Middle frontal gyrus (tissue), 1 donor: ENCODE results near the gene DHX15.

ENCODE experiments used
- DNase-seq: peaks from one replicate; pipeline ENCODE4 v3.0.0-alpha.2; 2015; ENCODE audit warnings: low spot score; ENCODE audit errors: extremely low spot score

Gene DHX15

GRCh38 chr4:24583451-24584210 is 723 bp downstream of the DHX15 start:
- DNase-seq, result no peak

DNA sequence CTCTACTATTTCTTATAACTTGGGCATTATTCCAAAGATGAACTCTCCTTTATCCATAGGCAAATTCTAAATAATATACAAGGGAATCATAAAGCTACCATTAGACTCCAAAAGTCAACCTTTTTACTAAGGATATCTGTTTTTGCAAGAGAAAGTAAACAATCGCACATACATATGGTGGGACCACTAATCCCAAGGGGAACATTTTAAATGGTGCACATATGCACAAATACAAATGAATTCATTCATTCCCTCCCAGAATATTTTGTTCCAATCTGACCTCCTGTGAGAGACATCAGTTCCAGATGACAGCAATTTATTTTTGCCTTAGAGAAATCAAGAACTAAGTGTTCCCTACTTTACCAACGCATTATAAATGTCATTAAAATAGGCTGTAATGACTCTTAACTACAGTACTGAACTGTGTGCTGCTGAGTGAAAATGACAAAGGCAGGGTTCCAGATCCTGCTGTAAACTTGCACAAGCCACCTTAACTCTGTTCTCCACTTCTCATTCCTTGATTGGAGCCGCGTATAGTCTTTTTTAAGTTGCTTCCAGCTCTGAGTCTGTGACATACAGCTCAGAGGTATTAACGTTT is 2.0 kb downstream of the DHX15 start:
- DNase-seq, result no peak

- no peak for DNase-seq
These were observed 6.0 kb downstream of the DHX15 start for GRCh38 chr4:24578364-24578763.

GRCh38 chr4:24576276-24576675 is 8.1 kb downstream of the DHX15 start:
- DNase-seq, result no peak

DNA sequence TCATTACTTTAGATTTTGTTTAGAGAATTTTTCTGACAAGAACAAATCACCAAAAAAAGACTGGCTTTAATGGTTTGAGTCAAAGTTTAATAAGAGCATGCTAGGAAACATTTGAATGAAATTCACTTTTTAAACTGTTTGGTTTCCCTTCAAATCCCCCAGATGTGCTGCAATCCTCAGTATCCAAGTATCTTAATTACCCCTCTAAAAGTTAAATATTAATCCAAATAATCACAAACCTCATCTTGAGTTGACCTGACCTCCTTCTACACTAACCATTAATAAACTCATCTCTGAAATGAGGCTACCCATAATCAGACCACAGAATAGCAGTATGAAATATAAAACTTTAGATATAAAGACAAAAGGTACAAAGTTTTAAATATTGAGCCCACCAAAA is 10.1 kb downstream of the DHX15 start:
- no peak for DNase-seq

DNA sequence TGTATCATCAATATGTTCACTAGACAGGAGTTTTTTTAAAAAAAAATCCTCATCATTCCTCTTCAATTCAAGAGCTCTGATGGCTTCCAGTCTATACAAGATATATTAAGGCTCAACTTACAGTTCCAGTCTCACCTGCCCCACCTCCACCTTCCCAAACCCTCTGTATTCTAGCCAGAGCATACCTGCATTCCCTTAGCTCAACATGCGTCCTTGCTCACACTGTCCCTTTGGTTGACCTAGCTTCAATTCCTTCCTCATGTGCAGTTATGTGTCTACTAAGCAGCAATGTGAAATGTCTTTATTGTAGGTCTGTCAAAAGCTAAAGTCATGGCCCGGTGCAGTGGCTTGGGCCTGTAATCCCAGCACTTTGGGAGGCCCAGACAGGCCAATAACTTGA is 10.8 kb downstream of the DHX15 start:
- no peak for DNase-seq

- DNase-seq, result no peak
These were observed 13.6 kb downstream of the DHX15 start for GRCh38 chr4:24570574-24571236.

- no peak for DNase-seq
These were observed 14.2 kb downstream of the DHX15 start for GRCh38 chr4:24570172-24570571.

DNA sequence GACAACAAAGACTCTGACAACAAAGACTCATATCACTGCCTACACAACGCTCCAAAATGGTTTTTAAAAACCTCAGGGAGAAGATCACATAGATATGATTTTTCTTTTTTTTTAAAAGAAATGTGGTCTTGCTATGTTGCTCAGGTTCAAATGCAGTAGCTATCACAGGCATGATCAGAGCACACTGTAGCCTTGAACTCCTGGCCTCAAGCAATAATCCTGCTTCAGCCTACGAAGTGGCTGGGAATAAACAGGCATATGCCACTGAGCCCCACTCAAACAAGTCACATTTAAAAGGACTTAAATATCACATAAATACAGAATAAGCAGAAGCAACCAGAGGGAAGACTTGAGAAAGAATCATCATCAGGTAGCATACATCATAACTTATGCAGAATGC is 14.7 kb downstream of the DHX15 start:
- DNase-seq, result no peak

GRCh38 chr4:24568425-24568824 is 15.9 kb downstream of the DHX15 start:
- DNase-seq, result no peak

- no peak for DNase-seq
These were observed 19.3 kb downstream of the DHX15 start for GRCh38 chr4:24565054-24565453.

GRCh38 chr4:24564488-24564887 is 19.9 kb downstream of the DHX15 start:
- DNase-seq, result no peak

DNA sequence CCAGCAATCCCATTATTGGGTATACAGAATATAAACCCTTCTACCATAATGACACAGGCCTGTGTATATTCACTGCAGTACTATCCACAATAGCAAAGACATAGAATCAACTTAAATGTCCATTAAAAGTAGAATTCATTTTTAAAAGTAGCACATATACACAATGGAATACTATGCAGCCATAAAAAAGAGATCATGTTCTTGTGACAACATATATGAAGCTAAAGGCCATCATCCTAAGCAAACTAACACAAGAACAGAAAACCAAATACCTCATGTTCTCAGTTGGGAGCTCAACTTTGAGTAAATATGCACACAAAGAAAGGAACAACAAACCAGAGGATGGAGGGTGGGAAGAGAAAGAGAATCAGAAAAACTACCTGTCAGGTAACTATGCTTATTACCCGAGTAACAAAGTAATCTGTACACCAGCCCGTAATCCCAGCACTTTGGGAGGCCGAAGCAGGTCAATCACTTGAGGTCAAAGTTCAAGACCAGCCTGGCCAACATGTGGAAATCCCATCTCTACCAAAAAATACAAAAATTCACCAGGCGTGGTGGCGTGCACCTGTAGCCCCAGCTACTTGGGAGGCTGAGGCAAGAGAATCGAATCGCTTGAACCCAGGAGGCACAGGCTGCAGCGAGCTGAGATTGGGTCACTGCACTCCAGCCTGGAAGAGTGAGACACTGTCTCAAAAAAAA is 22.8 kb downstream of the DHX15 start:
- DNase-seq, result no peak

DNA sequence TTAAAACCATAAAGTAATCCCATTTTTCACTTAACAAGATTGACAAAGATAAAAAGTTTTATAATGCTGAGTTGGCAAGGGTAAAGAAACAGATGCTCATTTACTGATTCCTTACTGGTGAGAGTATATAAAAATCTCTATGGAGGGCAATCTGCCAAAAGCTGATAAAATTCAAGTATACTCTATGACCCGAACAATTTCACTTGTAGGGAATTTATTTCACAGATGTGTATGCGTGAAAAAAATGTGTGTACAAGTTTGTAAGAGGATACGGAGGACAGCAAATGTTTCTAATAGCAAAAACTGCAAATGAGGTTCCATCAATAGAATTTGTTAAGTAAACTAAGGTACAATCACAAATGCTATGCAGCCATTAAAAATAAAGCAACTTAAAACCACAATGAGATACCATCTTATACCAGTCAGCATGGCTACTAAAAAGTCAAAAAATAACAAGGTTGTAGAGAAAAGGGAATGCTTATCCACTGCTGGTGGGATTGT is 23.4 kb downstream of the DHX15 start:
- DNase-seq, result no peak

DNA sequence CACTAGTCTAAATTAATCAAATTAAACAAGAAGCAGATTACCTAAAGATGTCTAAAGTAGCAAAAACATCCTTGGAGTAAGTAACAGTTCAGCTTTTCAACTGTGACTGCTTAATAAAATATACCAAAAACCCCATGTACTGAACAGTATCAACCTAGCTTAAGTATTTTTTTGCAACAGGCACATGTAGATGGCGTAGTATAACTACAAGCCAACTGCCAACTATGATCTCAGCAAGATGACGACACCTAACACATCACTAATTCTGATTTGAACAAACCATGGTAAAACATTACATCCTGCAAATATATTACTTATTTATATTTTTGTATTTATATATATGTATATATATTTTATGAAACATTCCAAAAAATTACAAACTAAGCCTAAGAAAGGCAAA is 24.5 kb downstream of the DHX15 start:
- DNase-seq, result no peak

DNA sequence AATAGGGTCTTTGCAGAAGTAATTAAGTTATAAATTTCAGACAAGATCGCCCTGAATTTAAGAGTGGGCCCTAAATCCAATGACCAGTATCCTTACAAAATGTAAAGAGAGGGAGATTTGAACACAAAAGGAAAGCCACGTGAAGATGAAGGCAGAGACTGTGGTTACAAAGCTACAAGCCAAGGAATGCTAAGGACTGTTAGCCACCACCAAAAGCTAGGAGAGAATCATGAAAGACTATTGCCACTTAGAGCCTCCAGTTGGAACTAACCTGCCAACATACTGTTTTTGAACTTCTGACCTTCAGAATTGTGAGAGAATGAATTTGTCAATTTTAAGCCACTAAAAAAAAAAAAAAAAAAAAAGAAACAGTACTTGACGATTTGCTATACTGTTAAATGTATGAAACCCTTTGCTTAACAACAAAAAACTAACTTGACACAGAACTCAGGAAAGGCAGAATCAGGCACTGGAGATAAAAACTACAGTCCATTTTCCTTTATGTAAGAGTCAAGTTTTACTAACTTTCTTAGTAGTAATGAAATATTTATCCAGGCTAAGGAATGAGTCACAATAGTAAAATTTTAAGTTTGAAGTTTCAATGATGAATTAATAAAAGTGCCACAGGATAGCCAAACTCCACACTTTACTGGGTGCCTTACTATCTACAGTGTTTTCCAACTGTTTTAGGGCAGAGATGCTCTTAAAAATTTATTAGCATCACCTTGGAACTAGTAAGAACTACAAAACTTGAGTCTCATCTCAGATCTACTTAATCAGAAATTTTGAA is 25.1 kb downstream of the DHX15 start:
- DNase-seq, result no peak

GRCh38 chr4:24557026-24558025 is 27.0 kb downstream of the DHX15 start:
- DNase-seq, result no peak

DNA sequence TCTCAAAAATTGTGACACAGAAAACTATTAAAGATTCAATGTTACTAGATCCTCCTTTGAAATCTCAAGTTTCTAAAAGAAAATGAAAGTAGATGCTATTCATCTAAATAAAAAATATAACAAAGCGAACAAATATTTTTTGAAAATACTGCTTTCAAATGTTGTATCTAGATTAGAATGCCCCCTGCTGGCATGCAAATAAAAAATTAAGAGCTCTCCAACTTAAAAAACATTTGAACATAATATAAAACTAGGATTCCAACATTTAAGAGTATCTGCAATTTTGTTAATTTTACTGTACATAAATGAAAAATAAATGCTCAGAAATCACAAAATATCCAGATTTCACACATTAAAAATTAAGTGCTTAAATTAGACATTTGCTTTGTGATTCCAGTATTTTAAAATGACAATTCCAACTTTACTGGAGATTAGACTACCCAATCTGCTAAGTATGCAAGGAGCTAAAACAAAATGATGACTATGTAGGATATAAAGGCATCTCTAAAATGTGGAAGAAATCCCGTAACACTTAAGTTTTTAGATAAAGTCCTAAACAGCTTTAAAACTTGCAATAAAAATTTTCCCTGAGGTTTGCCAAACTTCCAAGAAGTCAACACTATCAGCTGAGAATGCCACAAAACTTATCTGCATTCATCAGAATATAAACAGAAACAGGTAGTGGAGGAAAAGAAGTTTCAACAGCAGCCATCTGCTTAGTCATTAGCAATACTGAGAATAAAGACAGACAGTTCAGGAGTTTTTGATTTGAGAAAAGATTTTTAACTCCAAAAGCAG is 32.7 kb downstream of the DHX15 start:
- no peak for DNase-seq
